Measurements from ENCODE around the gene ADGRA3.

- no peak for TF ChIP-seq CTCF (IDR thresholded peaks at IDR 0.05; ENCODE audit: low read length)
- TF ChIP-seq EZH2phosphoT487 (IDR thresholded peaks at IDR 0.05; ENCODE audit: low read length), result no peak
Measured at GRCh38 chr4:22430626-22431025, 85.2 kb downstream of the ADGRA3 start.
